AG10803 (cell line): ENCODE results near the gene RPTN.

Source experiments
- DNase-seq: peaks from one replicate; pipeline ENCODE4 v3.0.0; 2010; ENCODE audit warnings: low read depth
- H3K4me3 ChIP-seq: 2 replicates; pipeline ENCODE4 v1.5.1; 2011; ENCODE audit warnings: mild to moderate bottlenecking, low read length, control low read depth
- TF ChIP-seq, protein P1 (sequence below): conservative IDR thresholded peaks from 2 replicates; pipeline ENCODE4 v1.5.1; 2011; ENCODE audit warnings: mild to moderate bottlenecking, low read length, control low read depth, inconsistent platforms

The RPTN gene

DNA sequence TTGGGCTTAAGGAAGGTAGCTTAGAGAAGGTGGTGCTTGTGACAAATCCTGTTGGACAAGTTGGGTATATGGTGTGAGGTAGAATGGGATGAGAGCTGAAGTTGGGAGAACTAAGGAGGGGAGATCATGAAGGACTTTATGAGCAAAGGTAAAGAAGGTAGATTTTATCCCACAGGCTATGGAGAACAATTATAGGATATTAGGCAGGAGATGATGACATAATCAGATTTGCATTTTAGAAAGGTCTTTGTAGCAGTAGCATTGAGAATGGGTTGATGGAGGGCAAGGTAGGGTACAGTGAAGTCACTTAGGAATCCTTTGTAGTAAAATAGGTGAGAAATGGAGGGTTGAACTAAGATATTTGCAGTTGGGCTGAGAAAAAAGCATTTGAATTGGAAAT is 28.8 kb downstream of the RPTN start:
- TF ChIP-seq, protein P1, sequence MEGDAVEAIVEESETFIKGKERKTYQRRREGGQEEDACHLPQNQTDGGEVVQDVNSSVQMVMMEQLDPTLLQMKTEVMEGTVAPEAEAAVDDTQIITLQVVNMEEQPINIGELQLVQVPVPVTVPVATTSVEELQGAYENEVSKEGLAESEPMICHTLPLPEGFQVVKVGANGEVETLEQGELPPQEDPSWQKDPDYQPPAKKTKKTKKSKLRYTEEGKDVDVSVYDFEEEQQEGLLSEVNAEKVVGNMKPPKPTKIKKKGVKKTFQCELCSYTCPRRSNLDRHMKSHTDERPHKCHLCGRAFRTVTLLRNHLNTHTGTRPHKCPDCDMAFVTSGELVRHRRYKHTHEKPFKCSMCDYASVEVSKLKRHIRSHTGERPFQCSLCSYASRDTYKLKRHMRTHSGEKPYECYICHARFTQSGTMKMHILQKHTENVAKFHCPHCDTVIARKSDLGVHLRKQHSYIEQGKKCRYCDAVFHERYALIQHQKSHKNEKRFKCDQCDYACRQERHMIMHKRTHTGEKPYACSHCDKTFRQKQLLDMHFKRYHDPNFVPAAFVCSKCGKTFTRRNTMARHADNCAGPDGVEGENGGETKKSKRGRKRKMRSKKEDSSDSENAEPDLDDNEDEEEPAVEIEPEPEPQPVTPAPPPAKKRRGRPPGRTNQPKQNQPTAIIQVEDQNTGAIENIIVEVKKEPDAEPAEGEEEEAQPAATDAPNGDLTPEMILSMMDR = no peak
- H3K4me3 ChIP-seq = no peak overlapping the region
- no peak for DNase-seq

DNA sequence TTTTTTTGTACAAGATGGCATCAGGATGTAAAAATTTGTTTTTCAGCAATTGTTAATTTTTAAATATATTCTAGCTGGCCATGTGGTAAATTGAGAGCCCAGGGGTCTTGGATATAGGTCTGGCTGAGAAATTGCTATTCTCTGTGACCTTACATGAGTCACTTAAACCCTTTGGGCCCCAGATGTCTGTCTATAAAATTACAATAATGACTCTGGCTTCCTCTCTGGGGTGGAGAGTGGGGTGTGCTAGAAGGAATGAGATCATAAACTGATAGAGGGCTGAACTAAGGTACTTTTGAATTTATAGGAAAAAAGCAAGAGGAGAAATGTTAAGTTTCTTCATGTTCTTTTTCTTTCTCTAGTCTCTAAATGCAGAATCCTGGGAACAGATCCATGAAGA is 31.4 kb downstream of the RPTN start:
- no peak for DNase-seq
- H3K4me3 ChIP-seq = no peak overlapping the region
- TF ChIP-seq, protein P1 = no peak

DNA sequence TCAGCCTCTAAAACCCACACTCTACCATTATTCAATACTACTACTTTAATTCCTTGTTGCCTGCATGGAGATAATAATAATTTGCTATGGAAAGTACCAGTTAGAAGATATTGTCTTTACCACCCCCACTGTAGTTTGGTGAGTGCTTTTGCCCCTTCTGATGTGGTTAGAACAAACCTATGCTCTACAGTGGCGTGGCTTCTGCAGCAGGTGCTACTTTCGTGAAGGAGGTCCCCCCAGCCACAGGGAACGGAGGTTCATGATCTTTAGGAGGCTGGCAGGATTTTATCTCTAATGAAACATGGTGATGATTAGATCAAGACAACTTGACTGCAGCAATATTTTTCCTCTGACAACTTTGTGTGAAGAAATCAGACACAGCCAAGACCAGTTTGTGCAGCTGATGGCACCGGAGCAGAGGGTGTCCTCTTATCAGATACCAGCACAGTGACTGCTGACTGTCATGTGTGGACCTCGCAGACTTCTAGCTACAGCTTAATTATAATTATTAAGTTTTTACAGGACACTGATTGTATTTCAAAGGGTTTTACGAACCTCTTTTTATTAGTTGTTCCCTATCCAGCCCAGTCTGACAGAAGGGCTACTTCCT is 33.1 kb downstream of the RPTN start:
- DNase-seq = no peak
- no peak overlapping the region for H3K4me3 ChIP-seq
- TF ChIP-seq, protein P1 = no peak

DNA sequence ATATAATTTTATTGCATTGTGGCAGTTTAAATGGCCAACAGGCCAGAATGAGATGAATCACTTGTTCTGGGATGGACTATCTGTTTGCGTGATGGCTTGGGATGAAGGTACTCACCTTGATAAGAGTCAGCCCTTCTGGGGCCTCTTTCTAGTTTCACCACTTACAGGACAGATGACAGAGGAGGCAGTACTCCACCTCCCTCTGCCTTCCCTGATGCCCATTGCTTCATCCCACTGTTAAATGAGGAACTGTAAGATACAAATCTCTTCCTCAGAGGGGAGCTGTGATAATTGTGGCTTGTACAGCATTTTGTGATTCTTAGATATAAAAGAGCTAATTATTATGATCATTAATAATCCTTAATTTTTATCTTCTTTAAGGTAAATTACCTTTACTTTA is 40.1 kb downstream of the RPTN start:
- H3K4me3 ChIP-seq = no peak overlapping the region
- TF ChIP-seq, protein P1 = no peak
- DNase-seq = no peak

DNA sequence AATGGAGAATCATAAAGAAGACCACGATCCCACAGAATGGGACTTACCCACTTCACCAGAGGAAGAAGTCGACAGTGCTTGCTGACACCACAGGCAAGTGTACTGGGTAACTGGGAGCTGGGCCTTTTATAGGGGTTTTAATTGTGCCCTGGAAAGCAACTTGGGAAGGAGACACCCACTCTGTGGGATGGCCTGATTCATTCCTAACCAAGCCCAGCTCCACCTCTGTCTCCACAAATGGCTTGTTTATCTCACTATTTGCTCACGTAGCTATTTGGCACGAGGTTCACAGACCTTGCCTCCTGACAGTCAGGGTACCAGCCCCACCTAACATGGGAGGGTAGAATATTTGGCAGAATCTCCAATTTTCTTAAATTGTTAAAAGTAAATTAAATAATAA is 43.7 kb downstream of the RPTN start, which contains the start of gene TCHH:
Gene TCHH (minus strand): TSS at position 101 of the 400 bp plus-strand sequence. CDS start 1,364 bp downstream, outside the sequence.
- no peak for DNase-seq
- TF ChIP-seq, protein P1 = no peak
- no peak within 1 kb of the TSS for H3K4me3 ChIP-seq

DNA sequence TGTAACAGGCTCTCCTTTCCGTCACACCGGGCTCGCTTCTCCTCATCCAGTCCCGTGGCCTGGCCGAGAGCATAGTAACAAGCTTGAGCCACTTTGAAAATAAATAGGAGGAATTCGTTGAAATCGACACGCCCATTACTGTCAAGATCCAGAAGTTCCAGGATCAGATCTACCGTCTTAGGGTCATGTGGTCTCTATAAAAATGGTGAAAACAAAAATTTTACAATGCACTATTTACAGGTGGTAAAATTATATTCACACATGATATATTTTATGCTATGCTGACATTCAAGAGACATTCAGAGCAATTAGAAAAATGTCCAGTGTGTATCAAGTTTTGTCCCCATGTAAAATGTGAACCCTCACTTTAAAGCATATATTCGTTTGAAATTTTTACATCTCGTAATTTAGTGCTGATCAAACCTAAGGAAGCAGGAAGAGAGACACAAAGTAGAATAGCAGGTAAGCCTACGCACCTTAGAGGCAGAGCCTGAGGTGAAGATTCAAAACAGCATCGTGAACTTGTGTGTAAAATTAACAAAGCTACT is 46.1 kb downstream of the RPTN start:
- TF ChIP-seq, protein P1 = no peak
- peak overlapping the region; percentile 47 for H3K4me3 ChIP-seq
- DNase-seq = no peak

DNA sequence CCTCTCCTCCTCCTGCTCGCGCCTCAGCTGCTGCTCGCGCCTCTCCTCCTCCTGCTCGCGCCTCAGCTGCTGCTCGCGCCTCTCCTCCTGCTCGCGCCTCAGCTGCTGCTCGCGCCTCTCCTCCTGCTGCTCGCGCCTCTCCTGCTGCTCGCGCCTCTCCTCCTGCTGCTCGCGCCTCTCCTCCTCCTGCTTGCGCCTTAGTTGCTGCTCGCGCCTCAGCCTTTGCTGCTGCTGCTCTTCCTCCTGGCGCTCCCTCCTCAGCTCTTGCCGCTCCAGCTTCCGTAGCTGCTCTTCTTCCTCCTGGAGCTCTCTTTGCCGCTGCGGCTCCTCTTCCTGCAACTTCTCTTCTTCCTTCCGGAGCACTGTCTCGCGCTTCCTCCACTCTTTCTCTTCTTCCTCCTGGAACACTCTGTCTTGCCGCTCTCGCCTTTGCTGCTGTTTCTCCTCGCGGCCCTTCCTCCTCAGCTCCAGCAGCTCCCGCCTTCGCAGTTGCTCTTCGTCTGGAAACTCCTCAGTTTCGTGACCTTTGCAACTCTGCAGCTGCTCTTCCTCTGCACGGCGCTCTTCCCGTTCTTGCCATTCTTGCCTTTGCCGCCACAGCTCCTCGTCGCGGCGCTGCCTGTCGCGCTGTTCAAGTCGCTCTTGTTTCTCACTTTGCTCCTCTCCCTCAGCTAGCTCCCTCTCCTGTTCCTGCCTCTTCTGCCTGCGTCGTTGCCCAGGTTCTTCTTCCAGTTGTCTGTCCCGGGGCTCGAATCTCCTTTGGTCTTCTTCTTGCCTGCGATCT is 46.7 kb downstream of the RPTN start:
- H3K4me3 ChIP-seq = peak overlapping the region; percentile 47

More for the DNA sequence above, 46.7 kb downstream of the RPTN start:
- TF ChIP-seq, protein P1 = no peak
- DNase-seq = peak; percentile 40
